Pancreas (tissue), 10 donors: Measurements from ENCODE around the gene SCAF11. TPM values are rescaled to one million over a fixed set of nuclear protein-coding genes. Genes with fewer than 3 reads are reported as not detected.
A peak's percentile ranks its signal among the peaks of the same experiment; 100 is the strongest.

ENCODE experiments used
- ATAC-seq, 4 donors: fragments of 200-7000 bp; cut with Tn5 transposase; one replicate each; pipeline versions ENCODE4 v1.8.0 to v1.9.1; 2020; ENCODE audit warnings: mild to moderate bottlenecking in 4 of 4, moderate library complexity in 4 of 4
- DNase-seq, 6 donors: peaks; one replicate each; pipeline ENCODE4 v3.0.0-alpha.2; 2020
- FAIRE-seq: peaks from 2 replicates; lab custom pipeline; 2012; peaks lifted over from hg19 to GRCh38; lab: Jason Lieb, UNC
- H3K27ac ChIP-seq, 4 donors: fragments of 200-600 bp; sonication (generic); 1 replicate in 3 of 4; 2 replicates in 1 of 4; pipeline versions ENCODE4 v1.5.0 to v1.8.0; 2020
- H3K27me3 ChIP-seq, 4 donors: fragments of 200-600 bp; one replicate each; pipeline ENCODE4 v1.8.0; 2021
- H3K36me3 ChIP-seq, 3 donors: fragments of 200-600 bp; sonication (generic) in 1 of 3; one replicate each; pipeline versions ENCODE4 v1.5.0 to v1.8.0; 2020 to 2021
- H3K4me1 ChIP-seq, 3 donors: fragments of 200-600 bp; one replicate each; pipeline ENCODE4 v1.8.0; 2021
- H3K4me3 ChIP-seq, 4 donors: fragments of 200-600 bp; sonication (generic) in 2 of 4; one replicate each; pipeline versions ENCODE4 v1.5.0 to v1.8.0; 2020 to 2021
- H3K9me3 ChIP-seq, 4 donors: fragments of 200-600 bp; one replicate each; pipeline ENCODE4 v1.8.0; 2021
- CTCF ChIP-seq, 4 donors: fragments of 200-600 bp; sonication (generic) in 3 of 4; IDR thresholded peaks; one replicate each; pipeline versions ENCODE4 v1.5.0 to v1.8.0; 2021; ENCODE audit warnings: antibody characterized with exemption in 4 of 4
- WGBS, 2 donors: extraction: QIAGEN DNeasy Blood & Tissue Kit; methylation state at CpG; one replicate each; pipeline ENCODE4 v1.1.7; 2013; 5-methylcytosine and 5-hydroxymethylcytosine counted together
- intact Hi-C, 3 donors: fragments of 100-400 bp; cut with DNase I; formaldehyde crosslinking; loops; one replicate each; pipeline versions ENCODE4 v1.11.1 to v1.14.2; 2022
- polyA plus RNA-seq, 2 donors: library from polyadenylated mRNA; stranded (reverse); fragments of 200-250 nt; gene quantifications; one replicate each; pipeline ENCODE4 v1.2.3, GENCODE V29; 2013
- total RNA-seq, 6 donors: library from RNA; stranded (reverse); fragmentation: NEBNext Ultra II Directional in 4 of 6; extraction: Animal tissue kit (Norgen Biotek cat#: 25700) in 4 of 6; gene quantifications; one replicate each; pipeline versions ENCODE4 v1.2.1 to v1.2.4, GENCODE V29; 2021 to 2023
- donor health status: healthy with polysubstance abuse.
- donor health status: DM: no; HTN: no; CAD: no; lungs with moderate emphysema.
- donor health status: DM: no; HTN: no; CAD: no.
- donor health status: control.
- donor health status: control.
- donor health status: Bipolar disorder and iron deficiency.
- donor health status: DM: yes; HTN: yes; CAD: no.
- donor health status: DM: no; HTN: no; CAD: no.
- donor health status: DM: no; HTN: no; CAD: no.
- donor health status: DM: yes; HTN: yes; CAD: no.

The SCAF11 gene
- total and polyA plus RNA-seq, 8 donors, result 13.8 to 74.2 (median 46.0) TPM

- Histone ChIP-seq H3K4me1 (peaks cover 4 to 52% (median 22%) of the 10 kb centered on the region in 3 donors), H3K27ac (no peak overlapping the region), H3K36me3 (no peaks in the 10 kb centered on the region), H3K9me3 (no peaks in the 10 kb centered on the region), H3K4me3 (no peak overlapping the region), H3K27me3 (no peaks in the 10 kb centered on the region)
- no peak for FAIRE-seq
- DNase-seq, result no peak
- no peak for TF ChIP-seq CTCF (IDR thresholded peaks at IDR 0.05)
- intact Hi-C loops, result no loop called here
- 44 to 45% methylated on average over 1 of the region's 1 CpG for WGBS, 2 donors
- no peak for ATAC-seq
Measured at GRCh38 chr12:45980540-45980939, 9.8 kb downstream of the SCAF11 start.

- no peak for DNase-seq
- 87 to 90% methylated on average over 2 of the region's 2 CpGs for WGBS, 2 donors
- Histone ChIP-seq H3K9me3 (no peaks in the 10 kb centered on the region), H3K4me1 (peaks cover 4 to 49% (median 27%) of the 10 kb centered on the region in 3 donors), H3K4me3 (no peak overlapping the region), H3K36me3 (no peaks in the 10 kb centered on the region), H3K27me3 (no peaks in the 10 kb centered on the region), H3K27ac (no peak overlapping the region)
- FAIRE-seq, result no peak
- intact Hi-C loops, result no loop called here
- TF ChIP-seq CTCF (IDR thresholded peaks at IDR 0.05), result no peak
- no peak for ATAC-seq
Measured at GRCh38 chr12:45978108-45978507, 12.3 kb downstream of the SCAF11 start.

GRCh38 chr12:45977620-45978019, 12.8 kb downstream of the SCAF11 start:
- H3K4me1 ChIP-seq, result peaks cover 4 to 51% (median 30%) of the 10 kb centered on the region in 3 donors

GRCh38 chr12:45975506-45975905, 14.9 kb downstream of the SCAF11 start:
- FAIRE-seq (no peak), DNase-seq (no peak), ATAC-seq (peak; percentile 35 to 75 (median 54))
- intact Hi-C loops, result no loop called here
- TF ChIP-seq CTCF (IDR thresholded peaks at IDR 0.05), result no peak
- no peaks in the 10 kb centered on the region for H3K9me3 ChIP-seq
- H3K4me1 ChIP-seq, result peaks cover 0 to 36% (median 25%) of the 10 kb centered on the region in 3 donors
- H3K27me3 ChIP-seq, result no peaks in the 10 kb centered on the region
- H3K36me3 ChIP-seq, result no peaks in the 10 kb centered on the region
- 49 to 50% methylated on average over 6 of the region's 6 CpGs for WGBS, 2 donors
- no peak overlapping the region for H3K27ac ChIP-seq
- H3K4me3 ChIP-seq, result no peak overlapping the region

More at GRCh38 chr12:45977620-45978019, 12.8 kb downstream of the SCAF11 start:
- no peak overlapping the region for H3K27ac ChIP-seq
- no peak for TF ChIP-seq CTCF (IDR thresholded peaks at IDR 0.05)
- intact Hi-C loops, result no loop called here
- no peaks in the 10 kb centered on the region for H3K9me3 ChIP-seq
- H3K4me3 ChIP-seq, result no peak overlapping the region
- no peak for DNase-seq
- no peak for ATAC-seq
- no peaks in the 10 kb centered on the region for H3K36me3 ChIP-seq
- FAIRE-seq, result no peak
- no peaks in the 10 kb centered on the region for H3K27me3 ChIP-seq

- Histone ChIP-seq H3K27ac (no peak overlapping the region), H3K9me3 (no peaks in the 10 kb centered on the region), H3K4me1 (peaks cover 0 to 30% (median 19%) of the 10 kb centered on the region in 3 donors), H3K36me3 (no peaks in the 10 kb centered on the region), H3K4me3 (no peak overlapping the region), H3K27me3 (no peaks in the 10 kb centered on the region)
- TF ChIP-seq CTCF (IDR thresholded peaks at IDR 0.05), result no peak
- no peak for DNase-seq
- FAIRE-seq, result no peak
- intact Hi-C loops, result no loop called here
- no peak for ATAC-seq
- WGBS, 2 donors, result 66 to 79% methylated on average over 4 of the region's 4 CpGs
Measured at GRCh38 chr12:45974883-45975282, 15.5 kb downstream of the SCAF11 start.
